ENCODE measurements around the gene POLR1A.
"Not testable (repeated sequence)": the region's sequence is repeated elsewhere in the genome, so short reads cannot be mapped to it uniquely, and the experiment has no call there.

The POLR1A gene

DNA sequence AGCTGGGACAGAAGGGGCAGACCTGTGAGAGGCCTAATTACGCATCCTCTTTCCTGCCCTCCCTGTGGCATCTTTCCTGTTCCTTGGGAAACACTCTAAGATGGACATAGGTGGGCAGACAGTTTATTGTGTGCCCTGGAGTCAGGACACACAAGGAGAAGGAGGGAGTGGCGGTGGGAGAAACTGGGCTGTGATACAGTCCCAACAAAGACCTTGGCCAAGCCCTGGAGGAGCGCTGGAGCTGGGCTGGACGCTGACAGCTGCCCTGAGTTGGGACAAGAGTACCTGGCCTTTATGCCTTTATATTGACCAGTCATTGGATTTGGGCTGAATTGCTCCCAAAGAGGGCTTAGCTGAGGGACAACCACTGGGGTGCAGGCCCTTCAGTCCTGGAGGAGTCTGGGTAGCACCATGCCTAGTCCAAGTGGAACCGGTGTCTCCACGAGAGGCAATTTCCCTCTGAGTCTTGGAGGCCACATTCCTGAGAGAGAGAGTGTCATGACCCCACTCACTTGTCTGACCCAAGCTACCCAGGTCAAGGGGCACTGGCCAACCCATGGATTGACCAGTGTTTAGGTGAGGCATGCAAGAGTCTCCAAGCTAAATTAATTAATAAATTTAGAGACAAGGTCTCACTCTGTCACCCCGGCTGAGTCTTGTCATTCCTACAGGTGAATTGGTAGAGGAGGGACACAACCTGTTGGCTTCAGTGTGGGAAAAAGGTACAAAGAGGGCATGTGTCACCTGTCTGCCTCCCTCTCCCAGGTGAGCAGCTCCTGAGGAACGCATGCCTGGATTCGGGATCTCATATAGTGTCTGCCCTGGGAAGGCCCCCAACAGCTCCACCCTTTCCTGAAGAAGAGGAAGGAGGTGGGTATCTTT, 109.8 kb downstream of the POLR1A start:
- DNase-seq = no peak

DNA sequence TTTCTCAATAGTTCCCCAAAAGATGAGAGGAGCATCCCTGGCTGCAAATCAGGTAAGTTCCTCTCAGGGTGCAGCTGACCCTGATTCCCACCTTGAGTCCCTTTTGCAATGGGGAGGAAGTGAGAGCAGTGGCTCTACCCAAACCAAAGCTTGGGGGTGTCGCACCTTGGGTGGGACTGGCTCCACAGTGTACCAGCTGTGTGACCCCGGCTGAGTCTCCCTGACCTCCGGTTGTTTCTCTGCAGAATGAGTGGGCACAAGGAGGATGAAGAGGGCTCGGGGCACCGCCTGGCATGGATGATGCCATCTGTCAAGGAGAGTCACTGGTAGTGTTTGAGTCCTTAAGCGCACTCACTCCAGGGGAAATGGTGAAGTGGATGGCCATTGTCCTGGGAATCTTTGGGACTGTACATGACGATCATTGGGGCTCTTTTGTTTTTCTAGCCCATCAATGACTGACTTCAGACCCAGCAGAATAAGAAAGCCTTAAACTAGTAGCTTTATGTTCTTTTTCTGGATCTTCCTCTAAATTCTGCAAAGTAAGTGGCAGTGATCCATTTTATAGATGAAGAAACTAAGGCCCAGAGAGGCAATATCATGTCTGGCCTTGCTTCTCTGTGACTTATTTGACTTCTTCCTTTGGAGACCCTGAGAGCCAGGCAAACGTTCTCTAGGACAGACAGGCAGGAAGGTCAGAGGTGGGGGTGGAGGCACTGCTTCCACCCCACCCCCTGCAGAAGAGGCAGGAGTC, 110.6 kb downstream of the POLR1A start:
- DNase-seq = no peak

DNA sequence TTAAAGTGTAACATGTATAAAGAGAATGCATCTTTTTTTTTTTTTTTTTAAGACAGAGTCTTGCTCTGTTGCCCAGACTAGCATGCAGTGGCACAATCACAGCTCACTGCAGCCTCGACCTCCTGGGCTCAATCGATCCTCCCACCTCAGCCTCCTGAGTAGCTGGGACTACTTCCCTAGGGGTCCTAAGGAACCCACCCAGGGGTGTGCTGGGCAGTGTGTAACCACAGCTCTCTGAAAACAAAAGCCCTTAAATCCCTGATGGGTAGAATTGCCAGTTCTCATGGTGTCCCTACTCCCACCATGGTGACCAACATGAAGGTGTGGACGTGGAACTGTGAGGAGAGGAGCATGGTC, 111.3 kb downstream of the POLR1A start:
- no peak for DNase-seq

DNA sequence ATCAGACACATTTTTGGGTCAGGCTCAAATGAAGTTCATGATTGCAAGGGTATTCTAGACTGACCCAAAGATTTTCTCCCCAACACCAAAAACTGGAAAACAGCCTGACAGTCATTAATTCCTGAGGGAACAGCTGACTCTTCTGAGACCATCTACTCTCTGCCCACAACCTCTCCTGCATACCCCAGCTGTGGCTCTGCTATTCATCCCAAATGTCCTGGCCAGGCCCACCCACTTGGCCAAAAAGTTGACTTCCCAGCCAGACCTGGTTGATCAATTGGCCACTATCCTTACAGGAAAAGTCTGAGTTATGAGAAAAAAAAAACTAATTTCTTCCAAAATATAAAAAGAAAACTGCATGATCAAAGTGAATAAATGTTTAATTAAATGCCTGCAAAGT, 113.1 kb downstream of the POLR1A start:
- no peak for DNase-seq

DNA sequence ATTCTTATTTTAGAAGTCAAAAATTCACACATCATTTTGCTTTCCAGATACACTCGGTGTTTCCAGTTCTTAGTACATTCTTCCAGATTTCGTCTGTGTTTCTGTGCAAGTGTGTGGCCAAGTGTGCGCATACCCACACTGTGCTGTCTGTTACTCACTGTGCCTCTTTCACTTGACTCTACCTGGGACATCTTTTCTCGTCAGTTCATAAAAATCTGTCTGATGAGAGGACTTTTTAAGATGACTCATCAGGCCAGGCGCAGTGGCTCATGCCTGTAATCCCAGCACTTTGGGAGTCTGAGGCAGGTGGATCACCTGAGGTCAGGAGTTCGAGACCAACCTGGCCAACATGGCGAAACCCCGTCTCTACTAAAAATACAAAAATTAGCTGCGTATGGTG, 113.6 kb downstream of the POLR1A start:
- DNase-seq = not testable (repeated sequence)

DNA sequence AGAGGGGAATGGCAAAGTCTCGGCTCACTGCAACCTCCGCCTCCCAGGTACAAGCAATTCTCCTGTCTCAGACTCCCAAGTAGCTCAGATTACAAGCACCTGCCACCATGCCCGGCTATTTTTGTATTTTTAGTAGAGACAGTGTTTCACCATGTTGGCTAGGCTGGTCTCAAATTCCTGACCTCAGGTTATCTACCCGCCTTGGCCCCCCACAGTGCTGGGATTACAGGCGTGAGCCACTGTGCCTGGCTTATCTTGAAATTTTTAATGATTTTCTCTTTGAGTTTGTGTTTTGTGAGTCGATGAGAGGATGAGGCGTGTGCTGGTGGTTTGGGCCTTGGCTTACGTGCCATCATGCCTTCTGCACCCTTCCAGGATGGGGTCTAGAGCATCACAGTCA, 115.6 kb downstream of the POLR1A start:
- DNase-seq = no peak

DNA sequence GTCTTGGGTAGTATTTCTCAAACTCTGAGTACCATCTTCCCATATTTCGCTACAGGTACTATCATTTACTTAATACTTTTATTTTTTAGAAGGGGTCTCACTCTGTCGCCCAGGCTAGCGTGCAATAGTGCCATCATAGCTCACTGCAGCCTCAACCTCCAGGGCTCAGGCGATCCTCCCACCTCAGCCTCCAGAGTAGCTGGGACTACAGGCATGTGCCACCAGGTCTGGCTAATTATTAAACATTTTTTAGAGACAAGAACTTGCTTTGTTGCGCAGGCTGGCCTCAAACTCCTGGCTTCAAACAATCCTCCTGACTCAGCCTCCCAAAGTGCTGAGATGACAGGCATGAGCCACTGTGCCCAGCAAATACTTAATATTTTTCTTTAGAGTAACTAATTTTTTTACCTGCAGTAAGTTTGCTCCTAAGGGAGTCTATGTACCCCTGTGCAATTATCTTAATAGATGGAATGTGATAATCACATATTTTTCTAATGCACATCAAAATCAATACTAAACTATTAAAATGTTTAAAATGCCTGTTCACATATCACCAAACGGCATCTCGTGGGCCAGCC, 116.3 kb downstream of the POLR1A start:
- DNase-seq = no peak

DNA sequence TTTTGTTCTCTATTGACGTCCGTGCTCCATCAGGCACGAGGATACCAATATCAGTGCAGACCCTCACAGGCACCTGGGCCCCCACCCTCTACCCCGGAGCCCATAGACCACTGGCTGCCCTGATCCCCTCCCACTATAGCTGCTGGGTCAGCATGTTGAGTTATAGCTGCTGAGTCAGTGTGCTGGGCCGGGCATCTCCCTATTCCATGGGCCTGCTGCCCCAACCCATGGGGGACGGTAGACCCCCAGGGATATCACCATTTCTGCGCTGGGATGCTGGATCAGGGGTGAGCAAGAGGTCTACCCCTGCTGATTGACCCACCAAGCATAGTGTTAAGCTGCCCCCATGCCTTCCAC, 116.8 kb downstream of the POLR1A start:
- no peak for DNase-seq

DNA sequence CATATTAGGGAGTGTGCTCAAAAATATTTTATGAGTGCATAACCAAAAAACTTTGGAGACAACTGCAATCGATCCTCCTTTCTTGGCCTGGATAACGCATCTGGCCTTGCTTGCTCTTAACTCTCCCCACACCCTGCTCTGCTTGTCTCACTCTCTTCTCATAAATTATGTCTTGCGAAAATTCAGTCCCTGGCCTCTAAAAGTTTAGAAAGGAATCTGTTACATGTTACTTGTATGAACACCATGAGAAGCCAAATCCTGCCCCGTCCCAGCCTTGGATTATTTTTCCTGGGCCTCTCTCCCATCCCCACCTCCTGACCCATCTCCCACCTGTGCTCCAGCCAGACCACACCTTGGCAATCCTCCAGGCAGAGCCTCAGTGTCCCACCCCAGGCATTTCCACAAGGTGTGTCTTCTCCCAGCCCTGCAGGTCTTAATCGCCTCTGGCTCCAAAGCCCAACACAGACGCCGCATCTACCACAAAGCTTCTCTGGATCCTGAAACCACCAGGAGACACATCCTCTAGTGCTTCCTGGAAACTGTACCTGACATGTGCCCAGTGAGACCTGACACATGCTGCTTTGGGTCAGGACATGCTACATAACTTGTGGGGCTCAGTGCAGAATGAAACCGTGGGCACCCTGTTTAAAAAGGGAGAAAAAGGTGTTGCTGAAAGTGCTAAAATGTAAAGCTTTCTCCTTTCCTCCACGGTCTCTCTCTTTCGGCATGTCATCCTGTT, 117.3 kb downstream of the POLR1A start:
- DNase-seq = no peak

DNA sequence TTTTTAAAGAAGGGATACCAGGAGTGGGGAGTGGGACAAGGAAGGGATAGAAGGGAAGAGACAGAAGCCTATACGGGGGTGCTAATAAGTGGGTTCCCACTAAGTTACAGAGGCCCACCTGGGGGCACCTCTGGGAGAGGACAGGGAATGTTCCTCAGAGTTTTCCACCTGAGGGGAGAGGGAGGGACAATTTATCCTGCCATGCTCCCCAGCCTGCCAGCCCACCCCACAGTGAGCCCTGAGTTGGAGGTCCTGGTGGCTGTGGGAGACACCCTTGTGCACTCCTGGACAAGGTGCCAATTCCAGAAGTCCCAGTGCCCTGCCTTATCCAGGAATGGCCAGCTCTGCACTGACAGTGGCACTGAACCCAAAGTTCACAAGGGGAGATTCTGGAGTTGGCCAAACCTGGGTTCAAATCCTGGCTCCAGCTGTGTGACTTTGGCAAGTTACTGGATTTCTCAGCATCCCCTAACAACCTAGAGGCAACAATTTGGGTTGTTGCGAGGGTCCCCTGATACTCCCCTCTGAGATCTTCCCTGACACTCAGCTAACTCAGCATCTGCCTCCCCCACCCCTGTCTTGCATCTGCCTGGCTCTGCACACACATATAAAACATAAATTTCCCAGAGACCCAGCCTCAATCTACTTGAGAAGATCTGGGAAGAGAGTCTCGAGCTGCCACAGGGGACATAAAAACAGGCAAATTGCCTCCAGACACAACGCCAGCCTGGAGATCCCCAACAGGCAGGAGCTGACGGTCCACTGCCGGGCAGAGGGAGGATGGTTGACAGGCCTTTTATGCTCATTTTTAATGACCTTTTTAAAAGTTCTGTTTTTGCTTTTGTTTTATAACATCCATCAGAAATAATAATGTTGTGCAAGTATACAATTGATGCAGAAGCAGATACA, 118.2 kb downstream of the POLR1A start:
- DNase-seq = no peak

DNA sequence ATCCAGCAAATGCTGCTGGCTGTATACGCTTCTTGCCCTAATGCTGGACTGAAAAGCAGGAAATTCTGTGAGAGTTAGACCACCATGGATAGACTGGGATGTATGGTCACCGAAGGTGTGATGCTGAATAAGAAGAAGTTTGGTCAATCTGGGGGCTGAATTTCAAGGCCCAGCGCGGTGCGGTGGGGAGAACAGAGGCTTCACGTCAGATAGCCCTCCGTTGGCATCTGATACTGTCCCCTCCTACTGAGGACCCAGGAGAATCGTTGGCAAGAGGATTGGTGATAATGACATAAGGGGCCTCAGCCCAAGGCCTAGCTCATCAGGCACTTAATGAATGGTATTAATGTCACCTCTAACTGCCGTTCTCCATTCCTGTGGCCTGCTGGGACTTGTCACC, 119.6 kb downstream of the POLR1A start:
- no peak for DNase-seq

DNA sequence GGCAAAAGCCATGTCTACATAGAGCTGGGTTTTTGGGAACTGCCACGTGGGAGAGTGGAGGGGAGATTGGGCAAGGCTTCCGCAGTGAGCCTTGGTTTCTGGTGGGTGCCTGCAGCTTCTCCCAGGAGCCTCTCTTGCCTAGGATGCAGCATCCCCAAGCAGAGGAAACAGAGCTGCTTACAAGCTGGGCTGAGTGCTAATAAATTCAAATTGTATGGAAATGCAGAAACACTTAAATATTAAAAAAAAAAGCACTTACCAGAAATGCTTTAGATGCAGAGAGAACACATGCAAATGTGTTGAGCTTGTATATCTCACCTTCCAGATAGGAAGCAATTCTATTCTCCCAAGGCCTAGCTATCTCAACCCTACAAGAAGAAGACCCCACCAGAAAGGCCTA, 120.9 kb downstream of the POLR1A start:
- DNase-seq = no peak

DNA sequence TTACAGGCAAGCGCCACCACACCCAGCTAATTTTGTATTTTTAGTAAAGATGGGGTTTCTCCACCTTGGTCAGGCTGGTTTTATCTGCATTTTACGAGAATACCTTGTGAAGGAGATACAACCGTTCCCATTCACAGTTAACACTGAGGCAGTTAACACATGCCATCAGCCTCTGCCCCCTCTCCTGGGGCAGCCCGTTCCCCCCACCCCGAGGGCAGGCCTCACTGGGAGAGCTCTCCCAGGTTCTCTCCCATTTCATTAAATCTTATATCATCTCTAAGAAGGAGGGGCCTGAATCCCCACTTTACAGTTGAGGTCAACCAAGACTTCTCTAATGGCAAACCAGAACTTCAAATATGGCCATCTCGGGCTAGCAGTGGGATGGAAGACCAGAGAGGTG, 121.9 kb downstream of the POLR1A start:
- DNase-seq = no peak

DNA sequence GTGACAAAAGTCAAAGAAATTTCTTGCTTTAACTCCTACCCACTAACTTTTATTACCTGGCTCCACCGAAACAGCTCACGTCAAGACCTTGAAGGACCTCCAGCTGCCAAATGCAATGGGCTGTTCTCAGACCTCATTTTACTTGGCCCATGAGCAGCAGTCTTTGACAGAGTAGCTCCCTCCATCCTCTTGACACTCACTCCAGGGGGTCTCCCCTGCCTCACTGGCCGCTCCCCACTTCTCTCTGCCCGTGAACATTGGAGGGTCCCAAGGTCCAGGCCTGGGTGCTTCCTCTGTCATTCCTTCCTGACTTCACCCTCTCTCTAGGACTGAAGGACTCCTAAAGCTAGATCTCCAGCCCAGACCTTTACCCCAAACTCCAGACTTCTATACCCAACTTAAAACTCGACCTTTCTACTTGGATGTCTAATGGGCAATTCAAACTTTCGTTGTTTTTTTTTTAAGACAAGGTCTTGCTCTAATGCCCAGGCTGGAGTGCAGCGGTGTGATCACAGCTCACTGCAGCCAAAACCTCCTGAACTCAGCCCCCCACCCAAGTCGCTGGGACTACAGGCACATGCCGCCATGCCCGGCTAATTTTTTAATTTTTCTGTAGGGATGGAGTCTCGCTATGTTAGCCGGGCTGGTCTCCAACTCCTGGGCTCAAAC, 124.0 kb downstream of the POLR1A start:
- no peak for DNase-seq

DNA sequence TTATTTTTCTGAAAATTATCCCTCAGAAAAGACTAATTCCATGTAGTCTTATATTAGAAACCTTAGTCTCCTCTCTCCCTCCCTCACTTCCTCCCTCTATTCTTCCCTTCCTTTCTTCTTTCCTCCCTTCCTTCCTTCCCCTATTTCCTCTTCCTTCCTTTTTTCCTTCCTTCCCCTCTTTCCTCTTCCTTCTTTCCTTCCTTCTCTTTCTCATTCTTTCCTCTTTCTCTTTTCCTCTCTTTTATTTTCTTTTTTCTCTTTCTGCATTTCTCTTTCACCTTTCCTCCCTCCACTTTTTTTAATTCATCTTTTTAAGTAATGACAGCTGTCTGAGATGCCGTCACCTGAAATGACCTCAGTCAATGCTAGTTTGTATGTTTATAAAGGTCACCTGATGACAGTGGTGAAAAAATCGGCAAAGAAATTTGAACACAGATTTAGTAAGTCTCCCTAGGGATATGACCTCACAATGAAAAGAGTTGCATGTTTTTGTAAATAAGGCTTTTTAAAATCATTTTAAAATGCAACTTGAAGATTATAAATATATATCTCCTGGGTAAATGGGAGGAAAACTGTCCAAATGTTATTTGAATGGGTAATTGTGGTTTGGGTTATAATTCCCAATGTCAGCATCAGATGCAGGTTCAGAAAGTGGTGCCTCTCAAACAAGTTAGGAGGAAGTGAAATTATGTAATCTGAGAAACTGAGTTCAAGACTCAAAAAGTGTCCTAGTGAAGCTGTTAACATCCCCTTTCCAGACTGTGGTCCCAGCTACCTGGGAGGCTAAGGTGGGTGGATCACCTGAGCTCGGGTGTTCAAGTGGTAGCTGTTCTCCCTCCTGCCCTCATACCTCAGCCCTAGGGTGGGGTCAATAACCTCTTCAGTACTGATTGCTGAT, 126.6 kb downstream of the POLR1A start:
- DNase-seq = no peak

DNA sequence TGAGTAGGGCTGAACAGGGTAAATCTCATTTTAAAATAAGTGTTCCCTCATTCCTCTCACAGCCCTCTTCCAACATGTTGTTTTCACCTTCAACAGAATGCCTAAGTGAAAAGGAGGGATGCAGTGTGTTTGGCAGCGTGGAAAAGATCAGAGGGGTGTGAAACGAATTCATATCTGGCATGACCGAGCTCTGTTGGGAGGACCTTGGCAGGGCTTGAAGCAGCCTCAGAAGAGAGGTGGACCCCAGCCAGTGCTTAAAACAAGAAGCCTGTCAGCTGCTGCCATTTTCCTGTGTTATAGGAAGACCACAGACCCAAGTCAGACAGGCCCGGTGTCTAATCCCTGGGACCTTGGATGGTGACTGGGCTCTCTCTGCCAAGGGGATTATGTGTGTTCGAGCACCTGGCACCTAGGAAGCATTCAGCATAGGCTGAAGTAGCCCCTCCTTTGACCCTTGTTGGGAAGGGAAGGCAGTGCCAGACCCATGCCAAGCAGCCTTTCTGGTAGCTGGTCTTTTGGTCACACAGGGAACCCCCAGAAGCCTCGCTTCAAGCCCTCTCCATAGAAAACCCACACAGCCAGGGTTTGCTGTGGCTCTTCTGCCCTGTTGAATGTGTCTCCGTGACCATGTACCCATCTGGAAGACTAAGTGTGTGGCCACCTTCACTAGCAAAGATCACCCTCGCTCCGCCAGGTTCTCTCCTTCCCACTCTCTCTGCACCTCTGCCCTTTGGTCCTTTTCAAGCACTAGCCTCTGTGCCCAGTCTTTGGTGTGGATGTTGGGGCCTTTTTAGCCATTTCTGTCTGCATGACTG, 129.4 kb downstream of the POLR1A start:
- no peak for DNase-seq

DNA sequence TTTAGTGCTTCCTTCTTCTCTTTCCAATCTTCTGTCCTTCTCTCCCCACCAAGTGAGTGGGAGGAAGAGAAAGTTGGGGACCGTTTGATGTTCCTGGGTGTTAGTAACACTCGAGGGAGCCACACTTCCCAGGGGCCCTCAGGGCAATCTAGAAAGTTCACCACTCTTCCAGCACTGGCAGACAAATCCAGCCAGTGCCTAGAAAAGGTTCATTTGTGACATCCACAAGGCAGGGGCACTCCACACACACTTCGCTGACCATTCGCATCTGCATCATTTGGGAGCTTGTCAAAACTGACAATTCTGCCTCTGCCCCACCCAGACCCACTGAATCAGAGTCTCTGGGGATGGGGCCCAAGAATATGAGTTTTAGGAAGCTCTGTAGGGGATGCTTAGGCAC, 130.1 kb downstream of the POLR1A start:
- no peak for DNase-seq

DNA sequence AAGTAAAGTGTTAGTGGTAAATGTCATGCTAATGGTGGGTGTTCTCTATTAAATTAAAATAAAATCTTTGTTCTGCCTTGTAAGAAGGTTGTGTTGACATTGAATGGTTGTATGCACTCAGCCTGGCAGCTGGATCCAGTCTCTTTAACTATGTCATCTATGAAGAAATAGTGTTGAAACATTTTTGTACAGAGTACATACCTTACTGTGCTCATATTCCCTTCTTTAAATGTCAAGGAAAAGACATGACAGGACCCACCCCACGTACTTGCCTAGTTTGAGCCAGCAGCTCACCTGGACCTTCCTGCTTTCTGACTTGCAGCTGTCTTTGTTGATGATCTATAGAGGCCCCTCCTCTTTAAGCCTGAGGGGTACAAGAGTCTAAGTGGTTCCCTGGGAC, 131.3 kb downstream of the POLR1A start:
- no peak for DNase-seq

DNA sequence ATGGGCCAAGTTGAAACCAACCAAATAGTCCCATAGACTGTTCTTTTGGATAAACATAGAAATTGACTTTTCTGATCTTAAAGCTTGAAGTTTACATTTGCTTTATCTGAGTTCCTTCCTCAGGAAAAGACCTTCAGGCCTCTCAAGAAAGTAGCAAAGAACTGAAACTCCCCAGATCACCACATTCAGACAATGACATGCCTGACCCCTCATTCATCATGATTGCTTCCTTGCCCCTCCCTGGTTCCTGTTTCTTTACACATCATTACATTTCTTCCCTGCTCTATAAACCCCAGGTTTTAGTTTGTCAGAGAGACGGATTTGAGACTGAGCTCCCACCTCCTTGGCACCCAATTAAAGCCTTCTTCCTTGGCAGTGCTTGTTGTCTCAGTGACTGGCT, 133.3 kb downstream of the POLR1A start:
- no peak for DNase-seq

DNA sequence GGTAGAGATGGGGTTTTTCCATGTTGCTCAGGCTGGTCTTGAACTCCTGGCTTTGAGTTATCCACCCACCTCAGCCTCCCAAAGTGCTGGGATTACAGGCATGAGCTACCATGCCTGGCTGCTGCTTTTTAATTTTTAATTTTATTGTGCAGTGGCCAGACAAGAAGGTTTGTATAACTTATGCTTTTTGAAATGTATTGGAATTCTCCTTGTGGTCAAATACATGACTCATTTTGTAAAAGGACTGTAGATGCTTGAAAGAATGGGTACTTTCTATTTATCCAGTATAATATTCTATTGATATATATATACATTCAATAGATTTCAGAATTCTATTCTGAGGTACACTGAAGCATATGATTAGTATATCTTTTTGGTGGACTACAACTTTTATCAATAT, 134.3 kb downstream of the POLR1A start:
- DNase-seq = no peak

Data from activated CD4-positive, alpha-beta T cell treated with anti-CD3 and anti-CD28 coated beads, Interleukin-2, amount 50 U/mL, for 16 hours (primary cell).